ENCODE measurements around the gene KCNJ12. TPM values are rescaled to one million over a fixed set of nuclear protein-coding genes. Genes with fewer than 3 reads are reported as not detected.

The KCNJ12 gene
- total RNA-seq, 1 donor from 2014 or later: 13.2 TPM

DNA sequence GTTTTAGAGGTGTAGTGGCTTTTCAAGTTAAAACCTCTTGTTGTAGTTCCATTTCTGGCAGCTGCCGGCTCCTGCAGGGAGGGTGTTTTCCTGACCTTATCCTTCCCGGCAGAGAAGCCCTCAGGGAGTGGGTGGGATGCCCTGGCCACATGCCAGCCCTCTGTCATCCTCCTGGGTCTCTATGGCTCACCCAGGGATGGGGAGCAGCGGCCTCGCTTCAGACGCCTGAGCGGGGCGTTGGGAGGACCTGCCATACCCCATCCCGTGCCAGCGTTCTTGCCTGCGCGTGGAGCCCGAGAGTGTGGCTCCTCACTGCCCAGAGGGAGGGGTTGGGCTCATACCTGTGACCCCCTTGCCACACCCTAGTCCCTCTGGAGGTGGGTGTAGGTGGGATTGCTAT, 11.9 kb downstream of the KCNJ12 start:
- Histone ChIP-seq H3K4me1 (no peaks in the 10 kb centered on the region), H3K27ac (no peak overlapping the region), H3K4me3 (no peak overlapping the region), H3K27me3 (no peaks in the 10 kb centered on the region), H3K9me3 (no peaks in the 10 kb centered on the region), H3K36me3 (no peaks in the 10 kb centered on the region)
- intact Hi-C loops (cut with DNase I): no loop called here
- DNase-seq (ENCODE audit: low spot score in 2 of 2): no peak
- TF ChIP-seq, protein P1, sequence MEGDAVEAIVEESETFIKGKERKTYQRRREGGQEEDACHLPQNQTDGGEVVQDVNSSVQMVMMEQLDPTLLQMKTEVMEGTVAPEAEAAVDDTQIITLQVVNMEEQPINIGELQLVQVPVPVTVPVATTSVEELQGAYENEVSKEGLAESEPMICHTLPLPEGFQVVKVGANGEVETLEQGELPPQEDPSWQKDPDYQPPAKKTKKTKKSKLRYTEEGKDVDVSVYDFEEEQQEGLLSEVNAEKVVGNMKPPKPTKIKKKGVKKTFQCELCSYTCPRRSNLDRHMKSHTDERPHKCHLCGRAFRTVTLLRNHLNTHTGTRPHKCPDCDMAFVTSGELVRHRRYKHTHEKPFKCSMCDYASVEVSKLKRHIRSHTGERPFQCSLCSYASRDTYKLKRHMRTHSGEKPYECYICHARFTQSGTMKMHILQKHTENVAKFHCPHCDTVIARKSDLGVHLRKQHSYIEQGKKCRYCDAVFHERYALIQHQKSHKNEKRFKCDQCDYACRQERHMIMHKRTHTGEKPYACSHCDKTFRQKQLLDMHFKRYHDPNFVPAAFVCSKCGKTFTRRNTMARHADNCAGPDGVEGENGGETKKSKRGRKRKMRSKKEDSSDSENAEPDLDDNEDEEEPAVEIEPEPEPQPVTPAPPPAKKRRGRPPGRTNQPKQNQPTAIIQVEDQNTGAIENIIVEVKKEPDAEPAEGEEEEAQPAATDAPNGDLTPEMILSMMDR (IDR thresholded peaks at IDR 0.05): no peak

GRCh38 chr17:21388944-21389343, 12.8 kb downstream of the KCNJ12 start:
- Histone ChIP-seq H3K4me1 (no peaks in the 10 kb centered on the region), H3K27ac (no peak overlapping the region), H3K36me3 (no peaks in the 10 kb centered on the region), H3K27me3 (no peaks in the 10 kb centered on the region), H3K4me3 (no peak overlapping the region), H3K9me3 (no peaks in the 10 kb centered on the region)
- DNase-seq (ENCODE audit: low spot score in 2 of 2): no peak
- TF ChIP-seq, protein P1 (IDR thresholded peaks at IDR 0.05): no peak
- intact Hi-C loops (cut with DNase I): no loop called here

DNA sequence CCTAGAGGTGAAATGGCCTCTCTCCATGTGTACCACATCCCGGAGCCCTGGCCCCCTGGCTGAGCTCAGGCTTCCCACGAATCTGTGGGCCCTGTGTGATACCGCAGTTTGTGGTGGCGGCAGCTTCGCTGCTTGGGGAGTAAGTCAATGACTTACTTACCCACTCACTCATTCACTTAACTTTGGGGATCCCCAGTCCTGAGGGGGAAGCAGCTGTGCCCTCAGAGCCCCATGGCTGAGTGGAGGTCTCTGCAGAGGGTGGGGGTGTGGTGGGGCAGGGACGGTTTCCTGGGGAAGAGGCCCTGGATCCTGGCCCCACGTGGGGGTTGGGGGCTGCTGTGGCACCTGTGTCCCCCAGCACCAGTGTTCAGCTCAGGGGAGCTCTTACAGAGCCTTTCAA, 13.2 kb downstream of the KCNJ12 start:
- Histone ChIP-seq H3K27ac (no peak overlapping the region), H3K4me3 (no peak overlapping the region), H3K9me3 (no peaks in the 10 kb centered on the region), H3K27me3 (no peaks in the 10 kb centered on the region), H3K36me3 (no peaks in the 10 kb centered on the region), H3K4me1 (no peaks in the 10 kb centered on the region)
- TF ChIP-seq, protein P1 (IDR thresholded peaks at IDR 0.05): no peak
- intact Hi-C loops (cut with DNase I): no loop called here
- no peak for DNase-seq (ENCODE audit: low spot score in 2 of 2)

GRCh38 chr17:21390294-21390693, 14.1 kb downstream of the KCNJ12 start:
- no peaks in the 10 kb centered on the region for H3K9me3 ChIP-seq
- TF ChIP-seq, protein P1 (IDR thresholded peaks at IDR 0.05): no peak
- H3K27me3 ChIP-seq: no peaks in the 10 kb centered on the region
- no peak overlapping the region for H3K4me3 ChIP-seq
- H3K4me1 ChIP-seq: no peaks in the 10 kb centered on the region
- H3K36me3 ChIP-seq: no peaks in the 10 kb centered on the region
- H3K27ac ChIP-seq: no peak overlapping the region
- no peak for DNase-seq (ENCODE audit: low spot score in 2 of 2)
- intact Hi-C loops (cut with DNase I): no loop called here

DNA sequence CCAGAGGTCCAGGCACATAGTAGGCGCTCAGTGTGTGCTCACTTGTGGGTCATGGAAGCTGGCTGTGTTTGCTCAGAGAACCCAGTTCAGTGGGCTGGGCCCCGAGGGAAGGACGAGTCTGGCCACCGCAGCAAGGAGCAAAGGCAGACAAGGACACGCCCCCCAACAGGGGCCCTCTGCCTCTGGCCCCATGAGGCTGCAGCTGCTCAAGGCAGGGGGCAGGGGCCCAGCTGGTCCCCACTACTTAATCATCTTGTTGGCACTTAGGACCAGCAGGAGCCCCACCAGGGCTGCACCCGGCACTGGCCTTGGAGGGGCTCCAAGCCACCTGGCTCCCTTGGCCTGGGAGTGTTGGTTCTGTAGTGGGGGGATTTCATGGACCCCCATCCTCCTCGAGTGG, 16.1 kb downstream of the KCNJ12 start:
- intact Hi-C loops (cut with DNase I): no loop called here
- H3K36me3 ChIP-seq: no peaks in the 10 kb centered on the region
- no peaks in the 10 kb centered on the region for H3K27me3 ChIP-seq
- no peak overlapping the region for H3K27ac ChIP-seq
- H3K4me1 ChIP-seq: no peaks in the 10 kb centered on the region
- no peak for DNase-seq (ENCODE audit: low spot score in 2 of 2)
- TF ChIP-seq, protein P1 (IDR thresholded peaks at IDR 0.05): no peak
- H3K9me3 ChIP-seq: no peaks in the 10 kb centered on the region
- H3K4me3 ChIP-seq: no peak overlapping the region

- TF ChIP-seq, protein P1 (IDR thresholded peaks at IDR 0.05): no peak
Measured at GRCh38 chr17:21394265-21394664, 18.1 kb downstream of the KCNJ12 start.

More at GRCh38 chr17:21394265-21394664, 18.1 kb downstream of the KCNJ12 start:
- Histone ChIP-seq H3K36me3 (no peaks in the 10 kb centered on the region), H3K27me3 (no peaks in the 10 kb centered on the region), H3K4me3 (no peak overlapping the region), H3K27ac (no peak overlapping the region), H3K9me3 (no peaks in the 10 kb centered on the region), H3K4me1 (no peaks in the 10 kb centered on the region)
- no peak for DNase-seq (ENCODE audit: low spot score in 2 of 2)
- intact Hi-C loops (cut with DNase I): no loop called here
